HG03103 (cell line): Measurements from ENCODE around the gene FMNL3.

Source experiments
- ATAC-seq: cut with Tn5 transposase; IDR thresholded peaks from one replicate; pipeline ENCODE4 v1.9.1; 2021; ENCODE audit warnings: low read depth; ENCODE audit not compliant: unreplicated experiment

Gene FMNL3

DNA sequence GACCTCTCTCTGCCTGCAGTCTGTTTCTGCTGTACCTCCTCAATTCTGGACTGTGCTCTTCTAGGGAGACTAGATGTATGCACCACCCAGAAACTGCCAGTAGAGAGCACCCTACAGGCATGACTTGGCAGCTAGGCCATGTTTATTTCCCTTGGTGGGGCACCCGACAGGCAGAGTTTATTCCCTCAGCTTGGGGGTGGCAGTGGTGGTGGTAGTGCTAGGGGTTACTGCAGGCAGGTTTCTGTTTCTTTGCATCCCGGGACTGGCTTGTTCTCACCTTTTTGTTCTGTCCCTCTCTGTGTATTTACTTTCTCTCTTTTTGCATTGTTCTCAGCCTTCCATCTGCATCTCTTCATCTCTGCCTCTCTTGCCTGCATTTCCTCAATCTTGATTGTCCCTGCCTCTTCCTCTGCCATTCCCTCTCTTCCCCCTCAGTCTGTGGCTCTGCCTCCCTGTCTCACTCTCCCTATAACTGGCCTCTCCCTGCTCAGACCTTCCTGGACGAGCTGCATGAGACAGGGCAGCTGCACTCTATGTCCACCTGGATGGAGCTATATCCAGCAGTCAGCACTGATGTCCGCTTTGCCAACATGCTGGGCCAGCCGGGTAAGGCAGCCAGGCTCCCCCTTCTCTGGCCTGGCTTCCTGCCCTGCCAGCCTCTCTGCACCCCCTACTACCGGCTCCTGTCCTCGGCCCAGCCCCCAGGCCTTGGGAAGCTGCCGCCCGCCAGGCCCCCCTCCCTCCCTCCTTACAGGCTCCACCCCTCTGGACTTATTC lies 70.0 kb downstream of the FMNL3 start:
- no peak for ATAC-seq

DNA sequence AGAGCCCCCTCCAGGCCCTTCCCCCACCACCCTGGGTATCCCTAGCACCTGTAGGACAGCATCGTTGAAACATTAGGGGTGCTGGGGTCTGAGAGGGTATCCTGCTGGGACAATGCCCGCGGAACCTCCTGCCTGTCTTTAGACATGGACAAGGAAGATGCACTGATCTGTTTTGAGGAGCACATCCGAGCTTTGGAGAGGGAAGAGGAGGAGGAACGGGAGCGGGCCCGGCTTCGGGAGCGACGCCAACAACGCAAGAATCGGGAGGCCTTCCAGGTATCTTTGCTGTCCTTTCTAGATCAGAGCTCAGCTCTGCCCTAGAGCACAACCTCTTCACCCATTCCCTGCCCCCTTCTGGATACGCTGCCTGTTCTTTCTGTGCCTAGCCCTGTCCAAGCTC lies 70.6 kb downstream of the FMNL3 start:
- ATAC-seq, result no peak

DNA sequence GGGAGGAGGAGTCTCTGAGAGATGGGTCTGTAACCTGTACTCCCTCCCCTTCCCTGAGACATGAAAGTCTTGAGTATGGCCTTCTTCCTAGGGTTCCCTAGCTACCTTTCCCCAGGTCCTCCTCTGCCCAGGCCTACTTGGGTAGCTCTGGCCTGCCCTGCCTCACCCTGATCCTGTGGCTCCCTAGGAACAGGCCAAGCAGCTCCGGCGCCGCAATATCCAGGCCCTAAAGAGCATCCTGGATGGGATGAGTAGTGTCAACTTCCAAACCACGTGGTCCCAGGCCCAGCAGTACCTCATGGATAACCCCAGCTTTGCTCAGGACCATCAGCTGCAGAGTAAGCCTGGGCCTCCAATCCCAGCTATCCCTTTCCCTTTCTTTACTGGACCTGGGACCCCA lies 71.5 kb downstream of the FMNL3 start:
- no peak for ATAC-seq

DNA sequence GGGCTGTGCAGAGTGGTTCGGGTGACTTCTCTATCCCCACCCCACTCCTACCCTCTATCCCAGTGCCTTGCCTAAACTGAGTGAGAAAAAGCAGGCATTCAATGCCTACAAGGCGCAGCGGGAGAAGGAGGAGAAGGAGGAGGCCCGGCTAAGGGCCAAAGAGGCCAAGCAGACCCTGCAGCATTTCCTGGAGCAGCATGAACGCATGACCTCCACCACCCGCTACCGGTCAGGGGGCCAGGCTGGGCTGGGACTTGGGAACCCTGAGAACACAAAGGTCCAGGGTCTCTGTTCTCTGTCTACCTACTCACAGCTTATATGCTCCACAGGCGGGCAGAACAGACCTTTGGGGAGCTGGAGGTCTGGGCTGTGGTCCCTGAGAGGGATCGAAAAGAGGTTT lies 72.2 kb downstream of the FMNL3 start:
- ATAC-seq, result no peak

DNA sequence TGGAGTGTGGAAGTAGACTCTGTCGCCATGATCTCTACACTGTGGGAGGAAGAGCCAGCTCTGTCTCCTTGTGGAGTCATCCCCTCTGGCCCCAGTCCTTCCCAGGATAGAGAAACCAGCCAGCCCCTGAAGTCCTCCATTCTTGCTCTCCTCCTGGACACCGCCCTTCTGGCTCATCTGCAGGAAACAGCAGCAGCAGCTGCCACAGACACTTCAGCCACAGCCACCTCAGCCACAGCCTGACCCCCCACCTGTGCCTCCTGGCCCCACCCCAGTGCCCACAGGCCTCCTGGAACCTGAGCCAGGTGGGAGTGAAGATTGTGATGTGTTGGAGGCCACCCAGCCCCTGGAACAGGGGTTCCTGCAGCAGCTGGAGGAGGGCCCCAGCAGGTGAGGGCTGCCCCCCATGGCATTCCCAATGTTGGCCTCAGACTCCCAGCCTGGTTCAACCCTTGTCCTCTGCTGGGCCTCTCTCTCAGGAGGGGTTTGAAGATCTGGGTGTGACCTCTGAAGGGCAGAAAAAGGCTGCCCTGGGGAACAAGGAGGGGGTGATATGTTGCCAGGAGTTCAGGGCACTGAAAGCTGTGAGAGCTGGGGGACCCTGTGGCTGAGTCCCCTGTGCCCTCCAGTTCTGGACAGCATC lies 73.4 kb downstream of the FMNL3 start:
- ATAC-seq, result no peak

DNA sequence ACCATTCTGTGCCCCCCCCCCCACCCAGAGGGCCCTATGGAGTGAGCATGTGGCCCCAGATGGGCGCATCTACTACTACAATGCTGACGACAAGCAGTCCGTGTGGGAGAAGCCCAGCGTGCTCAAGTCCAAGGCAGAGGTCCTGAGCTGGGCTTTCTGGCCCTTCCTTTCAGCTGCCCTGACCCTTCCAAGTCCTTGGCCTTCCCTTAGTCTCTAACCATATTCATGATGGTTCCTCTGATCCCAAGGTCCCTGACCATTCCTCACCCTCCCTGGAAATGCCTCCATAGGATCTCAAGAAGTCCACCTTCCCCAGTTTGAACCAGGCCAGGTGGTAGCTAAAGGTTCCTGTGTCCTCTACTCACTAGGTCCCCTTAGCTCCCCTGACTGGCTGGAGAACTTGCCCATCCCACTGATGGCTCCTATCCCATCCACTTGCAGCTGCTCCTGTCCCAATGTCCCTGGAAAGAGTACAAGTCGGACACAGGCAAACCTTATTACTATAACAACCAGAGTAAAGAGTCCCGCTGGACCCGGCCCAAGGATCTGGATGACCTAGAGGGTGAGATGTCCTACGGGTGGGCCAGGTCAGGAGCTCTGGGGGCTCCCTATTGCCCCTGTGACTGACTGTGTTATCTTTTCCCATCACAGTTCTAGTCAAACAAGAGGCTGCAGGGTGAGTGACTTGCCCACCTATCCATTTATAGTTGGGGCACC lies 74.1 kb downstream of the FMNL3 start:
- no peak for ATAC-seq

DNA sequence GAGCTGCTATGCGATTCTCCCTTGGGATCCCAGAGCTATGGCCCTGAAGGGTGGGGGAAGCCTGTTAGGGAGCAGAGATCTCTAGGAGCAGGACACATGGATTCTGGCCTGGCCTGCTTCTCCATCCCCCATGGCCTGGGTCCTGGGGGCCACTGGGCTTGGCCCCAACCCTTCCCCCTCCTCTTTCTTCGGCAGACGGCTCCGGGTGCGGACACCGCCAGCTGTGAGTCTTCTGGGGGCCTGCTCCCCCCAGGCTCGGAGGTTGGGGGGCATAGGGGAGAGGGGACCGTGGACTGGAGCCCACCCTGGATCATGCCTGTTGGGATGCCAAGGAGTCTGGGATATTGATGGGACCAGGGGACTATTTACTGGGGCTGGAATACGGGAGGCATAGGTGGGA lies 74.8 kb downstream of the FMNL3 start:
- ATAC-seq, result no peak

DNA sequence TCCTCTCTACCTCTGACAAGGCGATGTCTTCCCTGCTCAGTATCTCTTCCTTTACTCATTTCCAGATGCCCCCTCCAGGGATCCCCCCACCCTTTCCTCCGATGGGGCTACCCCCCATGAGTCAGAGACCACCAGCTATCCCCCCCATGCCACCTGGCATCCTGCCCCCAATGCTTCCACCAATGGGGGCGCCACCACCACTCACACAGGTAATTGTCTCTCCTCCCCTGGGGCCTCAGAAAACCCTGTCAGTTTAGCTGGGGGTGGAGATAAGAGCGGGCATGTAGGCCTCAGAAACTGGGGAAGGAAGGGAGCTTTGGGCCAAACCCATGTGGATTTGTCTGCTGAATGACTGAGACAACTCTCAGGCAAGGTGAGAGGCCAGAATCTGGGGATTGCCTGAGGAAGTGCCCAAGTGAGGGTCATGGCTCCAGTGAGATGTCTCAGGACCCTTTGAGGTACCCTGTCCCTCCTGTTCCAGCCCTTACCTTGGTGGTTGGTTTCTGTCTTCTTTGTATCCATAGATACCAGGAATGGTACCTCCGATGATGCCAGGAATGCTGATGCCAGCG lies 75.8 kb downstream of the FMNL3 start:
- no peak for ATAC-seq

DNA sequence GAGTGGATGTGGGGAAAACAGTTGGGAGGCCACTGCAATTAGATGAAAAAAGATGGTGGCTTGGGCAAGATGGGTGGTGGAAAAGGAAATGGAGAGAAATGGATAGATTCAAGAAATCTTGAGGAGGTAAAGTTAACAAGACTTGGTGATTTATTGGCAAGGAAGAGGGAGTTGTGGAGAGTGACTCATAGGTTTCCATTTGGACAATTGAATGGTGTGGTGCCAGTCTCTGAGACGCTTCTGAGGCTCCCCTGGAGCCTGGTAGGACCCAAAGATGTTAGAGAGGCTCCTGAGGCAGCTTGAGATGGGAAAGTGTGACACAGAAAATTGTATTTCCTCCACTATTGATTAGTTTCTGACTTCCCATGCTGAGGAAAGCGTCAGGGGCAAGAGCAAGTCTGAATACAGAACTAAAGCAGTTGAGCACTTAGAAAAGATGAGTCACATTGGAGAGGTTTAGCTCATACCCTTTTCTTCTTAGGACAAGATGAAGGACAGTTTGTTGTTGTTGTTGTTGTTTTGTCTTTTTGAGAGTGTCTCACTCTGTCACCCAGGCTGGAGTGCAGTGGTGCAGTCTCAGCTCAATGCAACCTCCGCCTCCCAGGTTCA lies 79.3 kb downstream of the FMNL3 start:
- no peak for ATAC-seq

DNA sequence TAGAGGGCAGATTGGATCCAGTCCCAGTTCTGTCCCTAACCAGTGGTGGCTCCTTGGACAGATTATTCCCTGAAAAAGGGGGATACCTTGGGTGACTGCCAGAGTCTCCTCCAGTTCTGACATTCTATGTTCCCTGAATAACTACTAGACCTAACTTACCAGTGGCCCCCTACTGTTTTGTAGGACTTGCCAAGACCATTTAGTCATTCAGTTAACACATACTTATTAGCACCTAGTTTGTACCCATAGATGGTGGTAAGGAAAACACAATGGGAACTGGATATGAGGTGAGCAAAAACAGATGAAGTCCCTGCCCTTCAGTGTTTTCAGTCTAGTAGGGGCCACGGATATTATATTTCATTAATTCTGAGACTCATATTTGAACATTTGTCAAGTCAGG lies 80.4 kb downstream of the FMNL3 start:
- ATAC-seq, result no peak

DNA sequence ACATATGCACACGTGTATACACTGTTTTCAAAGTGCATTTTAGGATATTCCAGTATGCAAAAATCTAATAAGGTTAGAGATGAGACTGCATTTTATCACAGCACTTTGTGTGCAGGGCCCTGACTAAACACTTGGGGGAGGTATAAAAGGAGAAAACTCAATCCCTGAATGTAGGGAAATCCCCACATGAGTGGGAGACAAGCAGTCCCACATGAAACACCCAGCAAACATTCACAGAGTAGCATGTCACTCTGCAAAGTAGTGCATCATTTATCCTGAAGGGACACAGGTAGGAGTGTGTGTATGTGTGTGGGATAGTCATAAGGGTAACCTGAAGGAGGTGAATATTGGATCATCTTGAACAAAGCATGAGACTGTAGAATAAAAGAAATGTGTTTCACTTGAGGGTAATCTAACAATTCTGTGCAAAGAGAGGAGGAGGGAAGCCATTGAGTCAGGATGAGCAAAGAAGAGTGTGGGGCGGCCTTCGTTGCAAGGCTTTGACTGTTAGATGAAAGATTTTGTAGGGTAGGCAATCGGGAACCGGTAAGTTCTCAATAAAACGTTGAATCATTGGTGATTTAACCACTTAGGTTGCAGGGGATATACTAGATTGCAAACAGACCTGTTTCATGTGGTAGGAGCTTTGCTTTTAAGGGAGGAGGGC lies 80.9 kb downstream of the FMNL3 start:
- ATAC-seq, result no peak

DNA sequence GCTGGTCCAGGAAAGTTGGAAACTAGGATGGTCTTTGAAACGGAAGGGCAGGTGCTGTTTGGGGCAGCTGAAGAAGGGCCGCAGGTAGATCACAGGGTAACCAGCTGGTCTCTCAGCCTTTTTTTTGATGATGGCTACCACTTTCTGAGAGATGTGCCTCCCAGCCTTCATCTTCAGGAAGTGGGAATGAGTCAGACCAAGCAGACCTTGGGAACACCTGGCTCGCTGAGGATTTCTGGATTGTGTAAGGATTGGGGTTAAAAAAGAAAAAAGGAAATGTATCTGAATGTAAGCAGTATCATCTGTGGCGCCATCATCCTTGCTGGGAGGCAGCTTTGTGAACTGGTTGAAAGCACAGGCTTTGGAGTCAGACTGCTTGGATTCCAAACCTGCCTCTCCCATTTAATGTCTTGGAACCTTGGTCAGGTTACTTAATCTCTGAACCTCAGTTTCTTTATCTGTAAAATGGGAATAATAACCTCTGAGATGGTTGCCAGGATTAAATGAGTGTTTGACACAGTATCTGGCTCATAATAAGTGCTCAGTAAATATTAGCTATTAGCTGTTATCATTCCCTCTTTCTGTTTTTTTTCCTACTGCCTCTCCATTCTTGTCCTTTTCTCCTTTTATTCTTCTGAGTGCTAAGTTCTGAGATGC lies 82.2 kb downstream of the FMNL3 start:
- no peak for ATAC-seq

DNA sequence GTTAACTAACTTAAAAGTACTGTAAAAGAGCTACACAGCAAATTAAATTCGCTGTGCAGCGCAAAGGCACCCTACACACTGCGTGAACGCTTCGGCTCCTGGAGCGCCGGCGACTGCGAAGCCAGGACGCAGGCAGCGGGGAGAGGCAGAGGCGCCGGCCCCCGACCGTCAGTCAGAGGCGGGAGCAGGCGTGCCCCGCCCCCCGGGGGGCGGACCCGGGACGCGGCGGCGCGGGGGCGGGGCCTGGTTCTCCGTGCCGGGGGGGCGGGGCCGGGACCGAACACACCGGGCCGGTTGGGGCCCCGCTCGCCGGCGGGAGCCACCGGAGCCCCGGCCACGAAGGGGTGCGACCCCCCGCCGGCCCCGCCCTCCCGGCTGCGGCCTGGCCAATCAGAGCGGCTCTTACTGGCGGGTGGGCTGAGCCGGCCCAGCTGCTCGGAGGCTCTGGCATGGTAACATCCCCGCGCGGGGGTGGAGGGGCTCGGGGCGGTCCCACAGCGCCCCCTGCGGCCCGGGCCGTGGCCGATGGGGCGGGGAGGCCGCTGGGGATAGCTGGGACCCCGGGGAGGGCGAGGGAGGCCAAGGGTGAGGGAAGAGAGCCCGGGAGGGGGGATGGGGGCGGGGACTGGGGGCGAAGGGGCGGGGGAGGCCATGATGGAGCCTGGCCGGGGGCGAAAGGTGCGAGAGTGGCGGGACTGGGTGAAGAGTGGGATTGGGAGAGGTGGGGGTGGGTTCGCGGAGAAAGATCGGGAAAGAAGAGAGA lies 83.9 kb downstream of the FMNL3 start, which contains the start of gene PRPF40B:
PRPF40B (plus strand) TSS at position 420 of the 763 bp plus-strand sequence; CDS start at position 450, 30 bp downstream.
- ATAC-seq, result peak; percentile 66

DNA sequence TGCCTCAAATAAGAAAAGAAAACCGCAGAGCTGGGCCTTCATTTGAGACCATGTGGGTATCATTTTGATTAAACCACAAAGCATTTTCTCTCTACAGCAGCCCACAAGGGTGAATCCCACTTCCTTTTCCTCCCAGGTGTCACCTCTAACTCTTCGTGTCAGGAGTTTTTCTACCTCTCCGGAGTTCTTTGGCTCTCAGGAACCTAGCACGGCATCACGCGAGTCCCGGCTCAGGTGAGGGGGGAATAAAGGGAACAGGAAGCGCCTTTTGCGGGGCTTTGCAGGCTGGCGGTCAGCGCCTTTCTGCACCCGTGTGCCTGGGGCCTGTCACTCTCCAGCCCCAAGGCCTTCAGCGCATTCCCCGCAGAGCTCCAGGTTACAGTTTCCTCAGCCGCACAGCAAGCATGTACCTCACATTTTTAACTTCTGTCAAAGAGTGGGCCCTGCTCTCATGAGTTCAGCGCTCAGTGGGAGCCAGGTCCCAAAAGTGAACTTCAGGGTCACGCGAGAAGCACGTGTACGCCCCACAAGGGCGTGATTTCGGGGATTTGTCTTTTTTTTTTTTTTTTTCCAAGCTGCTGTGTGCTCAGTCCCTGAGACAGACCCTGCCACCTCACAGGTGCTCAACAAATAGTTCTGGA lies 84.6 kb downstream of the FMNL3 start:
- ATAC-seq, result peak; percentile 13

DNA sequence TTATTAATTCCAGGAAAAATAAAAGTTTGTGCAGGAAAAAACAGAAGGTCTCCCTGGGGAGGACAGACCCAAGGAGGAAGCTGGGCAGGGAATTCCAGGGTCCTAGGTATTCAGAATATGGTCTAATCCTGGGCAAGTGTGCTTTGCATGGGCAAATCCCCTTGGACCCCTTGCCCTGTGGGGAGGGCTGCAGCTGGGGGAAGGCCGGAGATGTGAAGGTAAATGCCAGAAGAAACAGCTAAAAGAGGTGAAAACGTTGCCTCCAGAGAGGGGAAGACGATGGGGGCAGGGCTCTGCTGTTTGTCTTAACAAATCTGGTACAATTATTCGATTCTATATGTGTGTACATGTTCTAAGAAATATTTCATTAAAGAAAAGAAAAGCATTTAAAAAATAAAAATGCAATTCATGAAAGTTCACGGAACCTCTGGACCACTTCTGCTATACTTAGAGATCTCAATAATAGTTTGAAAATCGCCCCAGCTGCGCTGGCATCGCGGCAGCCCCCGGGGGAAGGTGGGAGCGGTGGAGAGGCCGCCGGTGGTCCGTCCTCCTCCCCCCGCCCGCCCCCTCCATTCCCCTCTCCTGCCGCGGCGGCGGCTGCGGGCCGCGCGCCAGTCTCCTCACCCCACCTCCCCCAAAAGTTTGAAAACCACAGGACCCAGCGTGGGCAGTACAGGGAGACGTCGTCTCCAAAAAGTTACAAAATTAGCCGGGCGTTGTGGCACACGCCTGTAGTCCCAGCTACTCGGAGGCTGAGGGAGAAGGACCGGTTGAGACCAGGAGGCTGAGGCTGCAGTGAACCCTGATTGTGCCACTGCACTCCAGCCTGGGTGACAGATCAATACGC lies 85.3 kb downstream of the FMNL3 start:
- no peak for ATAC-seq

DNA sequence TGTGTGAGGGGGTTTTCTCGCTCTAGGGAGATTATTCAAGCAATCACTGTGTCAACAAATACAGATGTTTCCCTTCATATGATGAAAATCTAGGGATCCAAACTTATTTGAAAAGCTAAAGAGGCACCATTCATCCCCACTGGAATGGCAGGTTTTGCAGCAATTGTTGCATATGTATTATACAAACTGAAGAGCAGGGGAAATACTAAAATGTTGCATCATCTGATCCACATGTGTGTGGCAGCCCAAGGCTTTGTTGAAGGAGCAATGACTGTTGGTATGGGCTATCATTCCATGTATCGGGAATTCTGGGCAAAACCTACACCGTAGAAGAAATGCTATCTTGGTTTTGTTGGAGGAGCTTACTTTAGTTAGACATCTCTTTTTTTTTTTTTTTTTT lies 87.9 kb downstream of the FMNL3 start:
- no peak for ATAC-seq

DNA sequence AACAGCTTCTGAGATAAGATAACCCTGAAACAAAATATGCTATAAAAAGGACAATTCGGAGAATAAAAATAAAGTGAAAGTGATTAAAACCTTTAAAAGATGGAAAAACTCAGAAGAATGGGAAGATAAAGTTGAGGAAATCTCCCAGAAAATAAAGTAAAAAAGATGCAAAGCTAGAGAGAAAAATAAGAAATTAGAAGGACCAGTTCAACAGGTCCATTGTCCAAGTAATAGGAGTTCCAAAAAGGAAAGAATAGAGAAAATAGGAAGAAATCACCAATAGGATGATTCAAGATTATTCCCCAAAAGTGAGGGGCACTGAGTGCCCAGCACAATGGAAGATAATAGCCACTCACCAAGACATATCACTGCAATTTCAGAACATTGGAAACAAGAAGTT lies 88.6 kb downstream of the FMNL3 start:
- no peak for ATAC-seq
